Neural progenitor cell (in vitro differentiated cells): ENCODE data around the gene CLEC5A.

ENCODE experiments used
- EZH2 ChIP-seq: fragments of 200-600 bp; sonication (generic); IDR thresholded peaks from 2 replicates; pipeline ENCODE4 v1.6.1; 2017; ENCODE audit warnings: antibody characterized with exemption, mild to moderate bottlenecking, moderate library complexity
- TF ChIP-seq, protein P1 (sequence below): fragments of 200-600 bp; sonication (generic); IDR thresholded peaks from 2 replicates; pipeline ENCODE4 v1.5.1; 2017; ENCODE audit warnings: antibody characterized with exemption, mild to moderate bottlenecking

DNA sequence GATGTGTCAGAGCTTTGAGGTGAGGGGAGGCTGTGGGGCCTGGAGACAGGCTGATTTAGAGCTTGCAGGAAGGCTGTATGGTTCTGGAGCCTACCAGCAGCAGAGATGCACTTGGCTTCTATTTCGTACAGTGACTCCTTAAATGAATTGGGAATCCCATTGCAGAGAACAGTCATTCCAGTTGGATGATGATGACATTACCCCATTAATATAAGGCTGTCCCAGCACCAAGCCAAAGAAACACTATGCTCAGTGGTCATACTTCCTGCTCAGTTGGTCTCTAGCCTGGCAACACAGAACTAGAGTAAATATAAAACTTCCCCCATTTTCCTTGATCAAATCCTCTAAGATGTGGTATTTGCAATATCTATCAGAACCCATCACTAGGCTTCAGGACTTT lies 5.7 kb upstream of the CLEC5A start:
- TF ChIP-seq, protein P1, sequence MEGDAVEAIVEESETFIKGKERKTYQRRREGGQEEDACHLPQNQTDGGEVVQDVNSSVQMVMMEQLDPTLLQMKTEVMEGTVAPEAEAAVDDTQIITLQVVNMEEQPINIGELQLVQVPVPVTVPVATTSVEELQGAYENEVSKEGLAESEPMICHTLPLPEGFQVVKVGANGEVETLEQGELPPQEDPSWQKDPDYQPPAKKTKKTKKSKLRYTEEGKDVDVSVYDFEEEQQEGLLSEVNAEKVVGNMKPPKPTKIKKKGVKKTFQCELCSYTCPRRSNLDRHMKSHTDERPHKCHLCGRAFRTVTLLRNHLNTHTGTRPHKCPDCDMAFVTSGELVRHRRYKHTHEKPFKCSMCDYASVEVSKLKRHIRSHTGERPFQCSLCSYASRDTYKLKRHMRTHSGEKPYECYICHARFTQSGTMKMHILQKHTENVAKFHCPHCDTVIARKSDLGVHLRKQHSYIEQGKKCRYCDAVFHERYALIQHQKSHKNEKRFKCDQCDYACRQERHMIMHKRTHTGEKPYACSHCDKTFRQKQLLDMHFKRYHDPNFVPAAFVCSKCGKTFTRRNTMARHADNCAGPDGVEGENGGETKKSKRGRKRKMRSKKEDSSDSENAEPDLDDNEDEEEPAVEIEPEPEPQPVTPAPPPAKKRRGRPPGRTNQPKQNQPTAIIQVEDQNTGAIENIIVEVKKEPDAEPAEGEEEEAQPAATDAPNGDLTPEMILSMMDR = no peak
- TF ChIP-seq EZH2 = no peak
